ENCODE results near the gene TTC1. TPM values are rescaled to one million over a fixed set of nuclear protein-coding genes. Genes with fewer than 3 reads are reported as not detected.

The TTC1 gene
- total RNA-seq, 6 donors from 2014 or later, result 28.5 to 46.7 (median 38.8) TPM

- 92 to 93% methylated on average over 11 of the region's 11 CpGs for WGBS, 2 donors
- Histone ChIP-seq H3K27me3 (no peaks in the 10 kb centered on the region), H3K27ac (no peak overlapping the region), H3K36me3 (peaks cover 5 to 21% (median 16%) of the 10 kb centered on the region in 4 donors), H3K4me1 (peaks cover 8 to 13% (median 11%) of the 10 kb centered on the region in 4 donors), H3K4me3 (no peak overlapping the region), H3K9me3 (no peaks in the 10 kb centered on the region)
- no peak for ATAC-seq (ENCODE audit: low FRiP score in 2 of 2)
- no peak for DNase-seq
- TF ChIP-seq CTCF (IDR thresholded peaks at IDR 0.05) (no peak), POLR2A (IDR thresholded peaks at IDR 0.05) (no peak), POLR2AphosphoS5 (IDR thresholded peaks at IDR 0.05) (no peak), EP300 (IDR thresholded peaks at IDR 0.05) (no peak)
Observed at GRCh38 chr5:160092960-160093707, 84.2 kb downstream of the TTC1 start.

- peaks cover 5 to 27% (median 16%) of the 10 kb centered on the region in 4 donors for H3K36me3 ChIP-seq
- ATAC-seq (ENCODE audit: low FRiP score in 2 of 2), result no peak
- H3K27ac ChIP-seq, result peak overlapping the region in 2 of 4 donors; percentile 40 to 59
- peaks cover 6 to 10% (median 7%) of the 10 kb centered on the region in 4 donors for H3K4me1 ChIP-seq
- no peak for DNase-seq
- TF ChIP-seq CTCF (IDR thresholded peaks at IDR 0.05), result no peak
- no peak for TF ChIP-seq POLR2A (IDR thresholded peaks at IDR 0.05)
- TF ChIP-seq POLR2AphosphoS5 (IDR thresholded peaks at IDR 0.05), result no peak
- TF ChIP-seq EP300 (IDR thresholded peaks at IDR 0.05), result no peak
- H3K27me3 ChIP-seq, result no peaks in the 10 kb centered on the region
- H3K4me3 ChIP-seq, result peak overlapping the region in 1 of 4 donors; percentile 15
- WGBS, 2 donors, result 58 to 81% methylated on average over 2 of the region's 2 CpGs
- no peaks in the 10 kb centered on the region for H3K9me3 ChIP-seq
Observed at GRCh38 chr5:160096178-160096577, 87.2 kb downstream of the TTC1 start.

- DNase-seq (no peak), ATAC-seq (ENCODE audit: low FRiP score in 2 of 2) (peak in 1 of 2 donors; percentile 54)
- Histone ChIP-seq H3K27ac (no peak overlapping the region), H3K4me1 (peaks cover 10 to 15% (median 12%) of the 10 kb centered on the region in 4 donors), H3K9me3 (no peaks in the 10 kb centered on the region), H3K27me3 (no peaks in the 10 kb centered on the region), H3K36me3 (peaks cover 4 to 16% (median 9%) of the 10 kb centered on the region in 4 donors), H3K4me3 (no peak overlapping the region)
- 65 to 66% methylated on average over 4 of the region's 4 CpGs for WGBS, 2 donors
- no peak for TF ChIP-seq EP300 (IDR thresholded peaks at IDR 0.05)
- no peak for TF ChIP-seq POLR2A (IDR thresholded peaks at IDR 0.05)
- no peak for TF ChIP-seq POLR2AphosphoS5 (IDR thresholded peaks at IDR 0.05)
- TF ChIP-seq CTCF (IDR thresholded peaks at IDR 0.05), result no peak
Observed at GRCh38 chr5:160097991-160098390, 89.1 kb downstream of the TTC1 start.

- ATAC-seq (ENCODE audit: low FRiP score in 2 of 2), result peak; percentile 34 to 73
Observed at GRCh38 chr5:160105686-160106360, 96.9 kb downstream of the TTC1 start.

More at GRCh38 chr5:160105686-160106360, 96.9 kb downstream of the TTC1 start:
- 48 to 65% methylated on average over 4 of the region's 4 CpGs for WGBS, 2 donors
- H3K27ac ChIP-seq, result peak overlapping the region in 3 of 4 donors; percentile 5 to 21 (median 20)
- H3K9me3 ChIP-seq, result no peaks in the 10 kb centered on the region
- DNase-seq, result no peak
- TF ChIP-seq POLR2AphosphoS5 (IDR thresholded peaks at IDR 0.05) (no peak), CTCF (IDR thresholded peaks at IDR 0.05) (no peak), EP300 (IDR thresholded peaks at IDR 0.05) (no peak), POLR2A (IDR thresholded peaks at IDR 0.05) (no peak)
- peaks cover 12 to 30% (median 20%) of the 10 kb centered on the region in 4 donors for H3K4me1 ChIP-seq
- H3K4me3 ChIP-seq, result no peak overlapping the region
- no peaks in the 10 kb centered on the region for H3K27me3 ChIP-seq
- H3K36me3 ChIP-seq, result peaks cover 0 to 19% (median 2%) of the 10 kb centered on the region in 4 donors
